ENCODE results near the gene QPCTL. TPM values are rescaled to one million over a fixed set of nuclear protein-coding genes. Genes with fewer than 3 reads are reported as not detected.

QPCTL gene
- total RNA-seq, 2 donors from 2014 or later, result 11.0 to 15.9 TPM

GRCh38 chr19:45710356-45711130 lies 18.1 kb downstream of the QPCTL start:
- Histone ChIP-seq H3K9me3 (ENCODE audit: control insufficient read depth, low read length) (no peaks in the 10 kb centered on the region), H3K27ac (ENCODE audit: low read depth, low read length) (no peak overlapping the region), H3K36me3 (ENCODE audit: control insufficient read depth, insufficient read depth, low read length) (peaks cover 19% of the 10 kb centered on the region), H3K9ac (ENCODE audit: extremely low read depth, low read length, poor library complexity, severe bottlenecking) (no peak overlapping the region), H3K4me1 (ENCODE audit: control insufficient read depth, insufficient read depth, low read length) (no peaks in the 10 kb centered on the region), H3K27me3 (ENCODE audit: control insufficient read depth, insufficient read depth, low read length, poor library complexity, severe bottlenecking) (no peaks in the 10 kb centered on the region), H3K4me3 (ENCODE audit: low read length) (no peak overlapping the region)
- WGBS, 2 experiments (ENCODE audit: insufficient coverage in 1 of 2, insufficient read length in 1 of 2), result 86 to 95% methylated on average over 1 to 7 of the region's 10 CpGs
- H3K4me3 Mint-ChIP-seq, result no peak overlapping the region
- no peak for DNase-seq
- TF ChIP-seq, protein P1, sequence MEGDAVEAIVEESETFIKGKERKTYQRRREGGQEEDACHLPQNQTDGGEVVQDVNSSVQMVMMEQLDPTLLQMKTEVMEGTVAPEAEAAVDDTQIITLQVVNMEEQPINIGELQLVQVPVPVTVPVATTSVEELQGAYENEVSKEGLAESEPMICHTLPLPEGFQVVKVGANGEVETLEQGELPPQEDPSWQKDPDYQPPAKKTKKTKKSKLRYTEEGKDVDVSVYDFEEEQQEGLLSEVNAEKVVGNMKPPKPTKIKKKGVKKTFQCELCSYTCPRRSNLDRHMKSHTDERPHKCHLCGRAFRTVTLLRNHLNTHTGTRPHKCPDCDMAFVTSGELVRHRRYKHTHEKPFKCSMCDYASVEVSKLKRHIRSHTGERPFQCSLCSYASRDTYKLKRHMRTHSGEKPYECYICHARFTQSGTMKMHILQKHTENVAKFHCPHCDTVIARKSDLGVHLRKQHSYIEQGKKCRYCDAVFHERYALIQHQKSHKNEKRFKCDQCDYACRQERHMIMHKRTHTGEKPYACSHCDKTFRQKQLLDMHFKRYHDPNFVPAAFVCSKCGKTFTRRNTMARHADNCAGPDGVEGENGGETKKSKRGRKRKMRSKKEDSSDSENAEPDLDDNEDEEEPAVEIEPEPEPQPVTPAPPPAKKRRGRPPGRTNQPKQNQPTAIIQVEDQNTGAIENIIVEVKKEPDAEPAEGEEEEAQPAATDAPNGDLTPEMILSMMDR (conservative IDR thresholded peaks at IDR 0.05), result no peak
- no peaks in the 10 kb centered on the region for H3K9me3 Mint-ChIP-seq
- peak overlapping the region; percentile 52 for H3K27ac Mint-ChIP-seq
- peaks cover 26% of the 10 kb centered on the region for H3K36me3 Mint-ChIP-seq (ENCODE audit: low read depth)
- H3K4me1 Mint-ChIP-seq, result peaks cover 6% of the 10 kb centered on the region
- no peaks in the 10 kb centered on the region for H3K27me3 Mint-ChIP-seq (ENCODE audit: insufficient read depth)

DNA sequence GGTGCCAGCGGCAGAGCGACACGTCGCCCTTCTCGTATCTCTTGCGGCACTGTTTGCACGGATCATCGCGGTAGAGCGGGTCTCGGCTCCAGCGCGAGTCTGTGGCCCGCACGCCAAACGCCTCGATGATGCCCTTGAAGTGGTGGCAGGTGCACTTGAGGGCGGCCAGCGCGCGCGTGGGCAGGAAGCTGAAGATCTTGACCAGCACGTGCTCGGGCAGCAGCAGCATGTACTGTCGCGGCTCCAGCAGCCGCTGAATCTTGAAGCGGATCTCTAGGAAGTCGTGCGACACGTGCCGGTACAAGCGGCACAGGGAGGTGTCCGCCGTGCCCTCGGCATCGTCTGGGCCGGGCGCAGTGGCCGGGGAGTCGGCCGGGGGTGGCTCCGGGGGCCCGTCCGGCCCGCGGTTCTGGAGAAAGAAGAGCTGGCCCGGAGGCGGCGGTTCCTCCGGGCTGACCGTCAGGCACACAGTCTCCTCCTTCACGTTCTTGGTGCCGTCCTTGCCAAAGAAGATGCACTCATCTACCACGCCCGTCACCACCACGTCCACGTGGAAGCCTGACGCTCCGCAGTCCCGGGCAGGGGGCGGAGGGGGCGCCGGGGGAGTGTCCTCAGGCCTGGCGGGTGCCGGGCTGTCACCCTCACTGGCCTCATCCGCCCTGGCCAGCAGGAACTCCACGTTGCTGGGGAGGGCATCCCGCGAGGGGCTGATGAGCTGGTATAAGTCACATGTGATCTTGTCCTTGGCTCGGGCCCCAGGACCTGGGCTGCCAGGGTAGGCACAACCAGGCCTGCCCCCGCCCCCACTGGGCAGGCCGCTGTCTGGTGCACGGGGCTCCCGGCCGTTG lies 19.6 kb downstream of the QPCTL start:
- DNase-seq, result no peak
- no peaks in the 10 kb centered on the region for H3K9me3 ChIP-seq (ENCODE audit: control insufficient read depth, low read length)
- H3K4me3 ChIP-seq (ENCODE audit: low read length), result no peak overlapping the region
- no peak overlapping the region for H3K9ac ChIP-seq (ENCODE audit: extremely low read depth, low read length, poor library complexity, severe bottlenecking)
- Mint-ChIP-seq H3K27ac (no peak overlapping the region), H3K9me3 (no peaks in the 10 kb centered on the region), H3K27me3 (ENCODE audit: insufficient read depth) (no peaks in the 10 kb centered on the region), H3K4me1 (peaks cover 16% of the 10 kb centered on the region), H3K36me3 (ENCODE audit: low read depth) (peaks cover 26% of the 10 kb centered on the region), H3K4me3 (no peak overlapping the region)
- no peak overlapping the region for H3K27ac ChIP-seq (ENCODE audit: low read depth, low read length)
- 96 to 97% methylated on average over 48 to 76 of the region's 76 CpGs for WGBS, 2 experiments (ENCODE audit: insufficient coverage in 1 of 2, insufficient read length in 1 of 2)
- no peaks in the 10 kb centered on the region for H3K27me3 ChIP-seq (ENCODE audit: control insufficient read depth, insufficient read depth, low read length, poor library complexity, severe bottlenecking)
- H3K4me1 ChIP-seq (ENCODE audit: control insufficient read depth, insufficient read depth, low read length), result no peaks in the 10 kb centered on the region
- TF ChIP-seq, protein P1 (conservative IDR thresholded peaks at IDR 0.05), result no peak
- H3K36me3 ChIP-seq (ENCODE audit: control insufficient read depth, insufficient read depth, low read length), result peaks cover 19% of the 10 kb centered on the region

GRCh38 chr19:45712699-45713067 lies 20.2 kb downstream of the QPCTL start:
- WGBS, 2 experiments (ENCODE audit: insufficient coverage in 1 of 2, insufficient read length in 1 of 2), result 96 to 98% methylated on average over 18 to 25 of the region's 25 CpGs
- no peak overlapping the region for H3K9ac ChIP-seq (ENCODE audit: extremely low read depth, low read length, poor library complexity, severe bottlenecking)
- Mint-ChIP-seq H3K9me3 (no peaks in the 10 kb centered on the region), H3K27ac (no peak overlapping the region), H3K4me1 (peaks cover 16% of the 10 kb centered on the region), H3K27me3 (ENCODE audit: insufficient read depth) (no peaks in the 10 kb centered on the region), H3K36me3 (ENCODE audit: low read depth) (peaks cover 26% of the 10 kb centered on the region), H3K4me3 (no peak overlapping the region)
- TF ChIP-seq, protein P1 (conservative IDR thresholded peaks at IDR 0.05), result no peak
- no peaks in the 10 kb centered on the region for H3K4me1 ChIP-seq (ENCODE audit: control insufficient read depth, insufficient read depth, low read length)
- peaks cover 19% of the 10 kb centered on the region for H3K36me3 ChIP-seq (ENCODE audit: control insufficient read depth, insufficient read depth, low read length)
- no peaks in the 10 kb centered on the region for H3K27me3 ChIP-seq (ENCODE audit: control insufficient read depth, insufficient read depth, low read length, poor library complexity, severe bottlenecking)
- no peak overlapping the region for H3K4me3 ChIP-seq (ENCODE audit: low read length)
- no peaks in the 10 kb centered on the region for H3K9me3 ChIP-seq (ENCODE audit: control insufficient read depth, low read length)
- no peak for DNase-seq
- no peak overlapping the region for H3K27ac ChIP-seq (ENCODE audit: low read depth, low read length)

Measured in endodermal cell (in vitro differentiated cells).